Neural progenitor cell (in vitro differentiated cells): ENCODE results near the gene MOCOS.

Source experiments
- CTCF ChIP-seq: fragments of 200-600 bp; sonication (generic); IDR thresholded peaks from 2 replicates; pipeline ENCODE4 v1.5.1; 2017; ENCODE audit warnings: antibody characterized with exemption, mild to moderate bottlenecking
- EZH2 ChIP-seq: fragments of 200-600 bp; sonication (generic); IDR thresholded peaks from 2 replicates; pipeline ENCODE4 v1.6.1; 2017; ENCODE audit warnings: antibody characterized with exemption, mild to moderate bottlenecking, moderate library complexity
- EZH2phosphoT487 ChIP-seq: fragments of 200-600 bp; sonication (generic); IDR thresholded peaks from 2 replicates; pipeline ENCODE4 v1.6.1; 2017; ENCODE audit warnings: antibody characterized with exemption

GRCh38 chr18:36215577-36215976 lies 28.3 kb downstream of the MOCOS start:
- no peak for TF ChIP-seq CTCF
- no peak for TF ChIP-seq EZH2phosphoT487
- no peak for TF ChIP-seq EZH2
